ENCODE data around the gene HTR3D.
"Not testable (repeated sequence)": the region's sequence is repeated elsewhere in the genome, so short reads cannot be mapped to it uniquely, and the experiment has no call there.

The HTR3D gene

GRCh38 chr3:184031187-184031792, at the start of gene HTR3D:
Gene HTR3D (plus strand): TSS chr3:184031742. CDS start chr3:184031742, 0 bp downstream.
- DNase-seq: no peak

GRCh38 chr3:183981990-183982644, 49.4 kb upstream of the HTR3D start:
- DNase-seq: no peak

GRCh38 chr3:183984127-183984740, 47.3 kb upstream of the HTR3D start:
- no peak for DNase-seq

- no peak for DNase-seq
Observed at GRCh38 chr3:183984749-183985729, 46.5 kb upstream of the HTR3D start.

- no peak for DNase-seq
Observed at GRCh38 chr3:183987000-183987600, 44.4 kb upstream of the HTR3D start.

GRCh38 chr3:183988216-183988790, 43.2 kb upstream of the HTR3D start:
- DNase-seq: no peak

- no peak for DNase-seq
Observed at GRCh38 chr3:183991403-183991802, 40.1 kb upstream of the HTR3D start.

GRCh38 chr3:184001761-184002160, 29.8 kb upstream of the HTR3D start:
- DNase-seq: no peak

- no peak for DNase-seq
Observed at GRCh38 chr3:184002469-184002868, 29.1 kb upstream of the HTR3D start.

GRCh38 chr3:184003187-184003967, 28.2 kb upstream of the HTR3D start:
- no peak for DNase-seq

GRCh38 chr3:184004476-184004875, 27.1 kb upstream of the HTR3D start:
- DNase-seq: no peak

GRCh38 chr3:184005941-184006507, 25.5 kb upstream of the HTR3D start:
- peak; percentile 97 for DNase-seq

GRCh38 chr3:184007143-184007813, 24.3 kb upstream of the HTR3D start:
- DNase-seq: not testable (repeated sequence)

- DNase-seq: no peak
Observed at GRCh38 chr3:184008161-184008560, 23.4 kb upstream of the HTR3D start.

GRCh38 chr3:184011230-184011876, 20.2 kb upstream of the HTR3D start:
- DNase-seq: no peak

- no peak for DNase-seq
Observed at GRCh38 chr3:184011937-184012889, 19.3 kb upstream of the HTR3D start.

- peak; percentile 24 for DNase-seq
Observed at GRCh38 chr3:184015381-184016019, 16.0 kb upstream of the HTR3D start.

- DNase-seq: no peak
Observed at GRCh38 chr3:184016169-184016570, 15.4 kb upstream of the HTR3D start.

All from NCI-H2081 treated with DMSO at 0.1 percent for 48 hours (cell line).